Neural cell (in vitro differentiated cells): Measurements from ENCODE around the gene FAM219B. TPM values are rescaled to one million over a fixed set of nuclear protein-coding genes. Genes with fewer than 3 reads are reported as not detected.

Experiments used
- H2AFZ ChIP-seq: fragments of 200-600, 300-800 bp; sonication (generic), shearing (Covaris generic); 2 replicates; pipeline ENCODE4 v1.6.0; 2014; ENCODE audit warnings: low read depth, mild to moderate bottlenecking, antibody characterized with exemption, low read length, moderate library complexity
- H3F3A ChIP-seq: fragments of 200-600 bp; shearing (Covaris generic); 2 replicates; pipeline ENCODE4 v1.6.1; 2016; ENCODE audit warnings: mild to moderate bottlenecking, moderate library complexity, mixed read lengths, antibody characterized with exemption, low read length; ENCODE audit not compliant: insufficient read depth, poor library complexity, severe bottlenecking
- H3K27ac ChIP-seq: fragments of 200-600, 300-800 bp; sonication (generic), shearing (Covaris generic); 2 replicates; pipeline ENCODE4 v1.5.1; 2014; ENCODE audit warnings: mild to moderate bottlenecking, low read length, moderate library complexity
- H3K27me3 ChIP-seq: fragments of 300-800, 200-600 bp; sonication (generic), shearing (Covaris generic); 2 replicates; pipeline ENCODE4 v1.6.0; 2014; ENCODE audit warnings: mild to moderate bottlenecking, low read depth, low read length, moderate library complexity; ENCODE audit not compliant: insufficient read depth
- H3K36me3 ChIP-seq: fragments of 300-800, 200-600 bp; sonication (generic), shearing (Covaris generic); 2 replicates; pipeline ENCODE4 v1.5.1; 2014; ENCODE audit warnings: mild to moderate bottlenecking, antibody characterized with exemption, low read length, moderate library complexity; ENCODE audit not compliant: insufficient read depth
- H3K4me2 ChIP-seq: fragments of 300-800, 200-600 bp; sonication (generic), shearing (Covaris generic); 2 replicates; pipeline ENCODE4 v1.6.0; 2014; ENCODE audit warnings: mild to moderate bottlenecking, low read length
- H3K4me3 ChIP-seq: fragments of 300-800, 200-600 bp; sonication (generic), shearing (Covaris generic); 2 replicates; pipeline ENCODE4 v1.5.1; 2014; ENCODE audit warnings: mild to moderate bottlenecking, low read length, moderate library complexity
- H3K79me2 ChIP-seq: fragments of 200-600 bp; shearing (Covaris generic); replicated peaks from 2 replicates; pipeline ENCODE4 v1.6.0; 2014; ENCODE audit warnings: mild to moderate bottlenecking, low read length, moderate library complexity; ENCODE audit not compliant: insufficient read depth
- H3K9ac ChIP-seq: fragments of 300-800, 200-600 bp; sonication (generic), shearing (Covaris generic); 2 replicates; pipeline ENCODE4 v1.6.1; 2016; ENCODE audit warnings: mild to moderate bottlenecking, low read length, mixed read lengths
- H3K9me2 ChIP-seq: fragments of 200-600 bp; shearing (Covaris generic); 2 replicates; pipeline ENCODE4 v1.6.1; 2016; ENCODE audit warnings: mild to moderate bottlenecking, low read length, mixed read lengths; ENCODE audit not compliant: insufficient read depth
- H3K9me3 ChIP-seq: fragments of 200-600, 300-800 bp; sonication (generic), shearing (Covaris generic); 2 replicates; pipeline ENCODE4 v1.6.1; 2016; ENCODE audit warnings: mild to moderate bottlenecking, mixed run types, low read length, moderate library complexity, mixed read lengths
- H4K20me1 ChIP-seq: fragments of 200-600 bp; shearing (Covaris generic); 2 replicates; pipeline ENCODE4 v1.6.1; 2016; ENCODE audit warnings: mild to moderate bottlenecking, mixed run types; ENCODE audit not compliant: insufficient read depth
- CTCF ChIP-seq: fragments of 450-650 bp; IDR thresholded peaks from 2 replicates; pipeline ENCODE4 v1.5.1; 2014; ENCODE audit warnings: antibody characterized with exemption, mild to moderate bottlenecking, moderate library complexity; ENCODE audit not compliant: poor library complexity, severe bottlenecking
- EP300 ChIP-seq: fragments of 450-650 bp; conservative IDR thresholded peaks from 2 replicates; pipeline ENCODE4 v1.6.1; 2014; ENCODE audit warnings: antibody characterized with exemption, mild to moderate bottlenecking, moderate library complexity; ENCODE audit not compliant: poor library complexity, severe bottlenecking
- EZH2 ChIP-seq: fragments of 200-600, 300-800 bp; shearing (Covaris generic), sonication (generic); IDR thresholded peaks from 2 replicates; pipeline ENCODE4 v1.6.1; 2014; ENCODE audit warnings: antibody characterized with exemption, low read length, borderline replicate concordance, mild to moderate bottlenecking; ENCODE audit not compliant: insufficient read depth, poor library complexity, severe bottlenecking
- MXI1 ChIP-seq: fragments of 450-650 bp; conservative IDR thresholded peaks from 2 replicates; pipeline ENCODE4 v1.6.1; 2014; ENCODE audit warnings: antibody characterized with exemption, mild to moderate bottlenecking; ENCODE audit not compliant: poor library complexity, severe bottlenecking
- POLR2AphosphoS5 ChIP-seq: IDR thresholded peaks from 2 replicates; pipeline ENCODE4 v1.6.1; 2012
- RAD21 ChIP-seq: fragments of 450-650 bp; conservative IDR thresholded peaks from 2 replicates; pipeline ENCODE4 v1.6.1; 2014; ENCODE audit warnings: antibody characterized with exemption, mild to moderate bottlenecking, moderate library complexity
- REST ChIP-seq: IDR thresholded peaks from 2 replicates; pipeline ENCODE4 v1.6.1; 2012; ENCODE audit warnings: borderline replicate concordance
- TAF1 ChIP-seq: IDR thresholded peaks from 2 replicates; pipeline ENCODE4 v1.6.1; 2012; ENCODE audit warnings: low read depth
- polyA plus RNA-seq: library from polyadenylated mRNA; depleted of rRNA; stranded (reverse); fragments of >200 nt; gene quantifications from 2 replicates; pipeline ENCODE4 v1.2.3, GENCODE V29; 2014

Gene FAM219B
- polyA plus RNA-seq, 1 donor from 2014 or later, result 250 TPM

- no peaks in the 10 kb centered on the region for H4K20me1 ChIP-seq
Observed at GRCh38 chr15:74856537-74856936, 50.1 kb downstream of the FAM219B start.

GRCh38 chr15:74855857-74856256, 50.8 kb downstream of the FAM219B start:
- H3K4me2 ChIP-seq, result no peak overlapping the region
- TF ChIP-seq TAF1, result no peak
- TF ChIP-seq REST, result no peak
- TF ChIP-seq RAD21, result no peak
- TF ChIP-seq EZH2, result no peak
- no peak for TF ChIP-seq MXI1
- TF ChIP-seq POLR2AphosphoS5, result no peak
- no peak for TF ChIP-seq EP300
- TF ChIP-seq CTCF, result no peak
- H4K20me1 ChIP-seq, result no peaks in the 10 kb centered on the region
- no peaks in the 10 kb centered on the region for H3K36me3 ChIP-seq
- H3K9me2 ChIP-seq, result no peaks in the 10 kb centered on the region
- no peak overlapping the region for H3K27ac ChIP-seq
- no peaks in the 10 kb centered on the region for H3K79me2 ChIP-seq
- no peaks in the 10 kb centered on the region for H3F3A ChIP-seq
- no peaks in the 10 kb centered on the region for H3K9me3 ChIP-seq
- H3K27me3 ChIP-seq, result no peaks in the 10 kb centered on the region
- H3K9ac ChIP-seq, result no peak overlapping the region
- no peak overlapping the region for H3K4me3 ChIP-seq
- H2AFZ ChIP-seq, result no peak overlapping the region

More at GRCh38 chr15:74856537-74856936, 50.1 kb downstream of the FAM219B start:
- H3K36me3 ChIP-seq, result no peaks in the 10 kb centered on the region
- H3K27me3 ChIP-seq, result no peaks in the 10 kb centered on the region
- H3K4me3 ChIP-seq, result no peak overlapping the region
- no peak for TF ChIP-seq CTCF
- no peaks in the 10 kb centered on the region for H3K9me2 ChIP-seq
- no peak overlapping the region for H3K9ac ChIP-seq
- H3K27ac ChIP-seq, result no peak overlapping the region
- no peaks in the 10 kb centered on the region for H3K79me2 ChIP-seq
- H3K9me3 ChIP-seq, result no peaks in the 10 kb centered on the region
- no peak overlapping the region for H2AFZ ChIP-seq
- H3K4me2 ChIP-seq, result no peak overlapping the region
- no peaks in the 10 kb centered on the region for H3F3A ChIP-seq
